H1 (cell line): Measurements from ENCODE around the gene SCARB2. TPM values are rescaled to one million over a fixed set of nuclear protein-coding genes. Genes with fewer than 3 reads are reported as not detected.

Experiments
- CTCF ChIA-PET: fragments of 300-600 bp; sonication (Branson Sonifier 250); formaldehyde crosslinking; loops from one replicate; lab custom pipeline; 2021; ENCODE audit not compliant: partially characterized antibody; lab: Charles Lee
- POLR2A ChIA-PET: fragments of 300-600 bp; sonication (Branson Sonifier 250); formaldehyde crosslinking; loops from one replicate; lab custom pipeline; 2021; ENCODE audit warnings: inconsistent platforms; ENCODE audit not compliant: partially characterized antibody; lab: Charles Lee
- DNase-seq, 2 experiments: peaks; one replicate each; pipeline versions ENCODE4 v3.0.0 to v3.0.0-alpha.2; 2010 to 2022; ENCODE audit warnings: low spot score in 2 of 2, low read depth in 1 of 2, mixed read lengths in 1 of 2
- FAIRE-seq: peaks from 2 replicates; lab custom pipeline; 2011; peaks lifted over from hg19 to GRCh38; lab: Jason Lieb, UNC
- H2AFZ ChIP-seq: 2 replicates; pipeline ENCODE4 v1.8.1; 2012; ENCODE audit warnings: low read length, inconsistent platforms
- H2AK5ac ChIP-seq: 2 replicates; pipeline ENCODE4 v1.6.1; 2013; ENCODE audit warnings: low read depth, low read length
- H2BK120ac ChIP-seq: replicated peaks from 2 replicates; pipeline ENCODE3; 2013; ENCODE audit warnings: low read depth, low read length, inconsistent platforms
- H2BK12ac ChIP-seq: 2 replicates; pipeline ENCODE4 v1.6.1; 2013; ENCODE audit warnings: low read depth, low read length
- H2BK15ac ChIP-seq: 2 replicates; pipeline ENCODE4 v1.6.1; 2013; ENCODE audit warnings: low read length
- H2BK20ac ChIP-seq: 2 replicates; pipeline ENCODE4 v1.6.1; 2013; ENCODE audit warnings: low read length
- H2BK5ac ChIP-seq: 2 replicates; pipeline ENCODE4 v1.6.1; 2013; ENCODE audit warnings: low read depth, low read length
- H3K14ac ChIP-seq: 2 replicates; pipeline ENCODE4 v1.6.1; 2013; ENCODE audit warnings: inconsistent platforms; ENCODE audit not compliant: insufficient read length
- H3K18ac ChIP-seq: 2 replicates; pipeline ENCODE4 v1.6.1; 2013; ENCODE audit warnings: low read length; ENCODE audit errors: extremely low read depth
- H3K23ac ChIP-seq: 2 replicates; pipeline ENCODE4 v1.6.1; 2013; ENCODE audit warnings: inconsistent platforms; ENCODE audit not compliant: insufficient read length
- H3K23me2 ChIP-seq: 2 replicates; pipeline ENCODE4 v1.6.1; 2013; ENCODE audit warnings: low read depth, low read length
- H3K27ac ChIP-seq: 2 replicates; pipeline ENCODE4 v1.6.1; 2011; ENCODE audit warnings: low read depth, low read length, inconsistent platforms
- H3K27me3 ChIP-seq, 4 experiments: replicated peaks in 1 of 4; 1 replicate in 1 of 4; 2 replicates in 3 of 4; pipeline versions ENCODE4 v1.6.1 to v1.8.1; 2011 to 2013; ENCODE audit warnings: low read length in 3 of 4, mild to moderate bottlenecking in 3 of 4, inconsistent platforms in 2 of 4, mixed read lengths in 2 of 4, moderate library complexity in 1 of 4; ENCODE audit not compliant: control insufficient read depth in 3 of 4, insufficient read depth in 3 of 4; ENCODE audit errors: extremely low read depth in 1 of 4
- H3K36me3 ChIP-seq, 4 experiments: 2 replicates each; pipeline versions ENCODE4 v1.6.1 to v1.8.1; 2011 to 2013; ENCODE audit warnings: mild to moderate bottlenecking in 4 of 4, low read length in 3 of 4, moderate library complexity in 2 of 4, control low read depth in 1 of 4, inconsistent platforms in 1 of 4; ENCODE audit not compliant: insufficient read depth in 4 of 4, control insufficient read depth in 2 of 4
- H3K4ac ChIP-seq: replicated peaks from 2 replicates; pipeline ENCODE3; 2013; ENCODE audit warnings: low read length, low read depth, mixed read lengths, inconsistent platforms; ENCODE audit not compliant: insufficient read length
- H3K4me1 ChIP-seq, 4 experiments: replicated peaks in 1 of 4; 1 replicate in 1 of 4; 2 replicates in 3 of 4; pipeline versions ENCODE4 v1.6.1 to v1.8.1; 2011 to 2013; ENCODE audit warnings: low read length in 3 of 4, inconsistent platforms in 2 of 4, mixed read lengths in 1 of 4; ENCODE audit not compliant: insufficient read depth in 4 of 4, control insufficient read depth in 3 of 4
- H3K4me2 ChIP-seq, 2 experiments: 2 replicates each; pipeline versions ENCODE4 v1.6.1 to v1.8.1; 2011 to 2013; ENCODE audit warnings: low read depth in 2 of 2, low read length in 2 of 2, control low read depth in 1 of 2, inconsistent platforms in 1 of 2, mild to moderate bottlenecking in 1 of 2; ENCODE audit not compliant: insufficient read depth in 1 of 2
- H3K4me3 ChIP-seq, 4 experiments: fragments of 200-600, 300-600 bp in 1 of 4; sonication (generic), shearing (Covaris generic), sonication (Bioruptor Twin) in 1 of 4; 2 replicates each; pipeline versions ENCODE4 v1.5.1 to v1.8.1; 2011 to 2016; ENCODE audit warnings: low read length in 4 of 4, low read depth in 3 of 4, control low read depth in 2 of 4, inconsistent platforms in 2 of 4, mild to moderate bottlenecking in 2 of 4, mixed read lengths in 1 of 4, moderate library complexity in 1 of 4; ENCODE audit not compliant: insufficient read depth in 2 of 4; ENCODE audit errors: extremely low read depth in 1 of 4
- H3K56ac ChIP-seq: replicated peaks from 2 replicates; pipeline ENCODE3; 2013; ENCODE audit warnings: low read depth, mild to moderate bottlenecking, mixed read lengths, low read length, inconsistent platforms; ENCODE audit not compliant: insufficient read length
- H3K79me1 ChIP-seq: 2 replicates; pipeline ENCODE4 v1.6.1; 2013; ENCODE audit warnings: low read depth, low read length, control low read depth
- H3K79me2 ChIP-seq, 2 experiments: 2 replicates each; pipeline versions ENCODE4 v1.6.1 to v1.8.1; 2012 to 2013; ENCODE audit warnings: low read length in 2 of 2, mild to moderate bottlenecking in 2 of 2, inconsistent platforms in 1 of 2; ENCODE audit not compliant: insufficient read depth in 2 of 2, control insufficient read depth in 1 of 2
- H3K9ac ChIP-seq, 4 experiments: replicated peaks in 1 of 4; 1 replicate in 1 of 4; 2 replicates in 3 of 4; pipeline versions ENCODE4 v1.6.1 to v1.8.1; 2011 to 2013; ENCODE audit warnings: low read depth in 3 of 4, low read length in 3 of 4, control low read depth in 2 of 4, mild to moderate bottlenecking in 2 of 4, moderate library complexity in 2 of 4, inconsistent platforms in 1 of 4; ENCODE audit errors: extremely low read depth in 1 of 4
- H3K9me3 ChIP-seq, 2 experiments: 2 replicates each; pipeline versions ENCODE4 v1.6.1 to v1.8.1; 2012 to 2013; ENCODE audit warnings: mild to moderate bottlenecking in 2 of 2, moderate library complexity in 2 of 2, control low read depth in 1 of 2, inconsistent platforms in 1 of 2, low read depth in 1 of 2, low read length in 1 of 2, mixed read lengths in 1 of 2; ENCODE audit not compliant: insufficient read depth in 2 of 2
- H4K20me1 ChIP-seq, 2 experiments: replicated peaks in 1 of 2; 2 replicates each; pipeline versions ENCODE3 to v1.8.1; 2011 to 2013; ENCODE audit warnings: inconsistent platforms in 2 of 2, low read length in 2 of 2, mild to moderate bottlenecking in 1 of 2; ENCODE audit not compliant: insufficient read depth in 2 of 2, control insufficient read depth in 1 of 2
- H4K5ac ChIP-seq: 2 replicates; pipeline ENCODE4 v1.6.1; 2013; ENCODE audit warnings: low read length, low read depth, mixed read lengths, inconsistent platforms; ENCODE audit not compliant: insufficient read length
- H4K8ac ChIP-seq: 2 replicates; pipeline ENCODE4 v1.8.0; 2013; ENCODE audit warnings: mild to moderate bottlenecking, moderate library complexity, low read length, inconsistent platforms; ENCODE audit not compliant: insufficient read depth; ENCODE audit errors: extremely low read depth
- H4K91ac ChIP-seq: replicated peaks from 2 replicates; pipeline ENCODE3; 2013; ENCODE audit warnings: low read length, mixed read lengths, inconsistent platforms; ENCODE audit not compliant: insufficient read length
- ASH2L ChIP-seq: fragments of 200-600, 300-600 bp; sonication (generic); IDR thresholded peaks from one replicate; pipeline ENCODE4 v1.7.1; 2017; ENCODE audit warnings: low read length
- BACH1 ChIP-seq: IDR thresholded peaks from 2 replicates; pipeline ENCODE4 v1.6.1; 2012; ENCODE audit warnings: low read length, improper control_type of control experiment
- BCL11A ChIP-seq, 2 experiments: IDR thresholded peaks; one replicate each; pipeline ENCODE4 v1.6.1; 2011; ENCODE audit warnings: low read depth in 2 of 2, low read length in 2 of 2, mild to moderate bottlenecking in 2 of 2
- CHD1 ChIP-seq: IDR thresholded peaks from 2 replicates; pipeline ENCODE4 v1.6.1; 2012; ENCODE audit warnings: low read depth, low read length, improper control_type of control experiment
- CREB1 ChIP-seq: IDR thresholded peaks from 2 replicates; pipeline ENCODE4 v1.6.1; 2012; ENCODE audit warnings: inconsistent platforms
- CTBP2 ChIP-seq: IDR thresholded peaks from 2 replicates; pipeline ENCODE4 v1.7.0; 2011; ENCODE audit warnings: borderline replicate concordance, mild to moderate bottlenecking, moderate library complexity, mixed read lengths, low read length; ENCODE audit not compliant: insufficient read depth, insufficient read length
- PHF8 ChIP-seq: fragments of 200-600 bp; sonication (generic); conservative IDR thresholded peaks from 2 replicates; pipeline ENCODE4 v1.7.1; 2012; ENCODE audit warnings: low read depth, mild to moderate bottlenecking, inconsistent platforms, low read length, moderate library complexity
- POU5F1 ChIP-seq: IDR thresholded peaks from 2 replicates; pipeline ENCODE4 v1.6.1; 2011; ENCODE audit warnings: low read depth, mild to moderate bottlenecking, low read length, moderate library complexity
- WGBS, 2 experiments: shearing (Covaris generic) in 1 of 2; methylation state at CpG; one replicate each; pipeline versions ENCODE4 v1.1.6 to v1.1.7; 2013 to 2015; ENCODE audit warnings: low lambda C conversion rate in 2 of 2, mixed read lengths in 2 of 2, inconsistent platforms in 1 of 2, low coverage in 1 of 2, missing lambda C conversion rate in 1 of 2; ENCODE audit not compliant: insufficient replicate concordance in 2 of 2, insufficient coverage in 1 of 2, insufficient read length in 1 of 2; ENCODE audit errors: extremely low coverage in 1 of 2, missing lambda C conversion rate in 1 of 2; 5-methylcytosine and 5-hydroxymethylcytosine counted together
- polyA plus RNA-seq, 7 experiments: library from polyadenylated mRNA; depleted of rRNA in 3 of 7; stranded (reverse) in 5 of 7; unstranded in 2 of 7; fragments of >200 nt in 5 of 7; fragments of 200-250 nt in 2 of 7; gene quantifications; 1 replicate in 5 of 7; 2 replicates in 1 of 7; 4 replicates in 1 of 7; pipeline versions ENCODE4 v1.2.1 to v1.2.3, GENCODE V29; 2011 to 2013; ENCODE audit warnings: missing spikeins in 2 of 7, mixed read lengths in 2 of 7
- total RNA-seq: library from RNA; stranded (reverse); fragmentation: NEBNext Ultra II Directional; extraction: Animal tissue kit (Norgen Biotek cat#: 25700); gene quantifications from 2 replicates; pipeline ENCODE4 v1.2.1, GENCODE V29; 2021

SCARB2 gene
- total and polyA plus RNA-seq, 2 of the 8 experiments (the other 6 are each of a cell fraction or from before 2014, with no cell fraction given) = 18.5 to 35.7 TPM

- WGBS, 2 experiments = 73% methylated on average over 7 of the region's 7 CpGs; no CpG with 5 or more reads in 1 of the 2 experiments
- CTCF ChIA-PET = interaction anchor here (1.0 to 2.2 kb wide), 4 partner anchors 9 to 157 kb away, joined by 3 to 9 read pairs (median 5); no protein-coding TSS in a partner anchor
- FAIRE-seq = no peak
These were observed 5.9 kb upstream of the SCARB2 start for GRCh38 chr4:76219299-76220055.

More at GRCh38 chr4:76219299-76220055, 5.9 kb upstream of the SCARB2 start:
- H2BK20ac ChIP-seq = no peak overlapping the region
- no peak overlapping the region for H3K27ac ChIP-seq
- H3K9me3 ChIP-seq = no peaks in the 10 kb centered on the region
- H3K79me2 ChIP-seq = no peaks in the 10 kb centered on the region
- no peak overlapping the region for H4K5ac ChIP-seq
- peaks cover 2 to 14% (median 6%) of the 10 kb centered on the region in 4 experiments; a peak in 5 of 7 replicates for H3K4me1 ChIP-seq
- H3K4me2 ChIP-seq = no peak overlapping the region
- H3K79me1 ChIP-seq = no peaks in the 10 kb centered on the region; the same call in 1 of the 2 replicates
- H4K20me1 ChIP-seq = no peaks in the 10 kb centered on the region
- H3K56ac ChIP-seq = no peak overlapping the region
- H3K23me2 ChIP-seq = no peaks in the 10 kb centered on the region; the same call in none of the 2 replicates
- POLR2A ChIA-PET = interaction anchor here (0.9 kb wide), 1 partner anchor 13 kb away, joined by 3 read pairs; no protein-coding TSS in a partner anchor
- H2AFZ ChIP-seq = no peak overlapping the region
- H3K14ac ChIP-seq = no peak overlapping the region
- H4K91ac ChIP-seq = no peak overlapping the region
- no peak overlapping the region for H2BK120ac ChIP-seq
- no peak overlapping the region for H2BK5ac ChIP-seq
- H3K36me3 ChIP-seq = no peaks in the 10 kb centered on the region
- peaks cover 0 to 2% (median 0%) of the 10 kb centered on the region in 4 experiments; a peak in 2 of 7 replicates for H3K27me3 ChIP-seq
- H4K8ac ChIP-seq = no peak overlapping the region
- H2BK12ac ChIP-seq = no peak overlapping the region
- no peak overlapping the region for H3K9ac ChIP-seq
- TF ChIP-seq BACH1 (no peak), ASH2L (no peak), CTBP2 (no peak), POU5F1 (no peak), PHF8 (no peak), BCL11A (IDR thresholded peaks at IDR 0.05; ENCODE audit: low read depth in 2 of 2, low read length in 2 of 2) (no peak), CREB1 (no peak), CHD1 (no peak)
- no peak overlapping the region for H2BK15ac ChIP-seq
- H3K23ac ChIP-seq = no peak overlapping the region
- no peak overlapping the region for H2AK5ac ChIP-seq
- no peak overlapping the region for H3K4me3 ChIP-seq
- H3K4ac ChIP-seq = no peak overlapping the region
- no peak overlapping the region for H3K18ac ChIP-seq
- DNase-seq = no peak
